ENCODE measurements around the gene TMEM59. TPM values are rescaled to one million over a fixed set of nuclear protein-coding genes. Genes with fewer than 3 reads are reported as not detected.
"Not testable (repeated sequence)": the region's sequence is repeated elsewhere in the genome, so short reads cannot be mapped to it uniquely, and the experiment has no call there.

TMEM59 gene
- total RNA-seq, 1 experiment from 2014 or later: 239 TPM

GRCh38 chr1:54096877-54097240 lies 43.9 kb upstream of the TMEM59 start:
- Histone ChIP-seq H3K79me2 (ENCODE audit: low read depth) (no peaks in the 10 kb centered on the region), H3K4me3 (no peak overlapping the region), H3K4me2 (no peak overlapping the region), H4K20me1 (ENCODE audit: insufficient read depth) (no peaks in the 10 kb centered on the region), H3K9me2 (ENCODE audit: insufficient read depth) (no peaks in the 10 kb centered on the region), H3K9me3 (ENCODE audit: insufficient read depth, low read depth) (no peaks in the 10 kb centered on the region), H3K4me1 (replicated peaks; ENCODE audit: insufficient read depth) (no peaks in the 10 kb centered on the region), H3K27ac (no peak overlapping the region), H3K36me3 (ENCODE audit: low read depth) (no peaks in the 10 kb centered on the region), H2AFZ (no peak overlapping the region), H3K27me3 (ENCODE audit: insufficient read depth, low read depth) (no peaks in the 10 kb centered on the region), H3F3A (ENCODE audit: insufficient read depth, low read depth) (no peaks in the 10 kb centered on the region)
- intact Hi-C loops (cut with micrococcal nuclease; ENCODE audit: unreplicated experiment): no loop called here
- CTCF ChIA-PET: interaction anchor here (0.8 kb wide), 1 partner anchor 236 kb away, joined by 3 read pairs; no protein-coding TSS in a partner anchor
- BruUV-seq (replicated peaks): no TSS peak
- TF ChIP-seq, protein P1, sequence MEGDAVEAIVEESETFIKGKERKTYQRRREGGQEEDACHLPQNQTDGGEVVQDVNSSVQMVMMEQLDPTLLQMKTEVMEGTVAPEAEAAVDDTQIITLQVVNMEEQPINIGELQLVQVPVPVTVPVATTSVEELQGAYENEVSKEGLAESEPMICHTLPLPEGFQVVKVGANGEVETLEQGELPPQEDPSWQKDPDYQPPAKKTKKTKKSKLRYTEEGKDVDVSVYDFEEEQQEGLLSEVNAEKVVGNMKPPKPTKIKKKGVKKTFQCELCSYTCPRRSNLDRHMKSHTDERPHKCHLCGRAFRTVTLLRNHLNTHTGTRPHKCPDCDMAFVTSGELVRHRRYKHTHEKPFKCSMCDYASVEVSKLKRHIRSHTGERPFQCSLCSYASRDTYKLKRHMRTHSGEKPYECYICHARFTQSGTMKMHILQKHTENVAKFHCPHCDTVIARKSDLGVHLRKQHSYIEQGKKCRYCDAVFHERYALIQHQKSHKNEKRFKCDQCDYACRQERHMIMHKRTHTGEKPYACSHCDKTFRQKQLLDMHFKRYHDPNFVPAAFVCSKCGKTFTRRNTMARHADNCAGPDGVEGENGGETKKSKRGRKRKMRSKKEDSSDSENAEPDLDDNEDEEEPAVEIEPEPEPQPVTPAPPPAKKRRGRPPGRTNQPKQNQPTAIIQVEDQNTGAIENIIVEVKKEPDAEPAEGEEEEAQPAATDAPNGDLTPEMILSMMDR (conservative IDR thresholded peaks at IDR 0.05): no peak
- TF ChIP-seq EZH2 (IDR thresholded peaks at IDR 0.05; ENCODE audit: low read depth): no peak
- POLR2A ChIA-PET (ENCODE audit: unreplicated experiment): no interaction called here
- no peak for DNase-seq

GRCh38 chr1:54096227-54096876 lies 43.3 kb upstream of the TMEM59 start:
- ChIA-PET POLR2A (ENCODE audit: unreplicated experiment) (no interaction called here), CTCF (no interaction called here)
- H4K20me1 ChIP-seq (ENCODE audit: insufficient read depth): no peaks in the 10 kb centered on the region
- no peak for DNase-seq
- no peaks in the 10 kb centered on the region for H3K79me2 ChIP-seq (ENCODE audit: low read depth)
- H3K4me2 ChIP-seq: no peak overlapping the region
- no peaks in the 10 kb centered on the region for H3K9me3 ChIP-seq (ENCODE audit: insufficient read depth, low read depth)
- no TSS peak for BruUV-seq (replicated peaks)
- H2AFZ ChIP-seq: no peak overlapping the region
- TF ChIP-seq EZH2 (IDR thresholded peaks at IDR 0.05; ENCODE audit: low read depth): no peak
- TF ChIP-seq, protein P1 (conservative IDR thresholded peaks at IDR 0.05): no peak
- H3F3A ChIP-seq (ENCODE audit: insufficient read depth, low read depth): no peaks in the 10 kb centered on the region
- H3K4me1 ChIP-seq (replicated peaks; ENCODE audit: insufficient read depth): no peaks in the 10 kb centered on the region
- no peaks in the 10 kb centered on the region for H3K27me3 ChIP-seq (ENCODE audit: insufficient read depth, low read depth)
- H3K9me2 ChIP-seq (ENCODE audit: insufficient read depth): no peaks in the 10 kb centered on the region
- intact Hi-C loops (cut with micrococcal nuclease; ENCODE audit: unreplicated experiment): no loop called here
- no peak overlapping the region for H3K4me3 ChIP-seq
- no peaks in the 10 kb centered on the region for H3K36me3 ChIP-seq (ENCODE audit: low read depth)
- H3K27ac ChIP-seq: no peak overlapping the region

DNA sequence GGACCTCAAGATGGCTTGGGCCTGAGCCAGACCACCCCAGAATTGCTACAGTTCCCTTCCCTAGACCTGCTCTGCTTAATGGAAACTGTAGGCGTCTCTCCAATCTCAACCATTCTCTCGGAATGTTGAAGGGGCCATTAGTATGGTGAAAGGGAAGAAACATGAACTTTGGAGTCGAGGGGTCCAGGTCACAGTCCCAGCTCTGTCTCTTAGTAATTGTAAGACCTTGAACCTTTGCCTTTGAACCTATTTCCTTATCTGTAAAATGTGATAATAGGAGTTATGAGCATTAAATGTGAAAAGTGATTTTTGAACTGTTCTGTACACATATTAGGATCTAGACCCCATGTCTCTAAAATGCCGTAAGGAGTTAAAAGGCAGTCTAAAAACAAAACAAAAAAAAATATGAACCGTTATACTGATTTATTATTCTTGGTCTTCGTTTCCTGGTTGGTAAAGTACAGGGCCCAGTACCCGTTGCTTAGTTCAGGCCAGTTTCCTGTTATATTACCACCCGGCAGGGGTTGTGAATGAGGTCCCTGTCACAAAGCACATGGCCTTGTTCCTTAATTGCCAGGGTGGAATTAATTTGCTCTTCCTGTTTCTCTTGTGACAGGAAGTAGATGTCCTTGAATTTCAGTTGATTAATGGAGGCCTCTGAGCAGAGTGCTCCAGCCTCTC lies 42.7 kb upstream of the TMEM59 start:
- Histone ChIP-seq H3K4me1 (replicated peaks; ENCODE audit: insufficient read depth) (no peaks in the 10 kb centered on the region), H3K36me3 (ENCODE audit: low read depth) (no peaks in the 10 kb centered on the region), H3K27ac (no peak overlapping the region), H3K9me3 (ENCODE audit: insufficient read depth, low read depth) (no peaks in the 10 kb centered on the region), H3K79me2 (ENCODE audit: low read depth) (no peaks in the 10 kb centered on the region), H3K9me2 (ENCODE audit: insufficient read depth) (no peaks in the 10 kb centered on the region), H3K4me2 (no peak overlapping the region), H2AFZ (no peak overlapping the region), H3F3A (ENCODE audit: insufficient read depth, low read depth) (no peaks in the 10 kb centered on the region), H3K27me3 (ENCODE audit: insufficient read depth, low read depth) (no peaks in the 10 kb centered on the region), H3K4me3 (no peak overlapping the region), H4K20me1 (ENCODE audit: insufficient read depth) (no peaks in the 10 kb centered on the region)
- BruUV-seq (replicated peaks): no TSS peak
- TF ChIP-seq, protein P1 (conservative IDR thresholded peaks at IDR 0.05): no peak
- no peak for TF ChIP-seq EZH2 (IDR thresholded peaks at IDR 0.05; ENCODE audit: low read depth)
- DNase-seq: no peak
- intact Hi-C loops (cut with micrococcal nuclease; ENCODE audit: unreplicated experiment): no loop called here
- ChIA-PET CTCF (no interaction called here), POLR2A (ENCODE audit: unreplicated experiment) (no interaction called here)

DNA sequence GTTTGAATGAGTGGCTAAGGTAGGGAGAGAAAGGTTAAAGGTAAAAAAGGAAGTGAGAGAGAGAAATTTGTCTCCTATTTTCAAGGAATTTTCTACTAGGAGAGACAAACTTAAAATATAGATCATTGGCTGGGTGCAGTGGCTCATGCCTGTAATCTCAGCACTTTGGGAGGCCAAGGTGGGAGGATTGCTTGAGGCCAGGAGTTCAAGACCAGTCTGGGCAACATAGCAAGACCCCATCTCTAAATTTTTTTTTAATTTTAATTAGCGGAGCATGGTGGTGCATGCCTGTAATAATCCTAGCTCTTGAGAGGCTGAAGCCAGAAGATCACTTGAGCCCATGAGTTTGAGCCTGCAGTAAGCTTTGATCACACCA lies 41.7 kb upstream of the TMEM59 start:
- H3K4me2 ChIP-seq; POLR2A ChIA-PET (ENCODE audit: unreplicated experiment); H2AFZ ChIP-seq; H3K9me2 ChIP-seq (ENCODE audit: insufficient read depth); H3K4me3 ChIP-seq; H3F3A ChIP-seq (ENCODE audit: insufficient read depth, low read depth); BruUV-seq (replicated peaks); H4K20me1 ChIP-seq (ENCODE audit: insufficient read depth); H3K36me3 ChIP-seq (ENCODE audit: low read depth); H3K79me2 ChIP-seq (ENCODE audit: low read depth); CTCF ChIA-PET; H3K27ac ChIP-seq; H3K9me3 ChIP-seq (ENCODE audit: insufficient read depth, low read depth); H3K4me1 ChIP-seq (replicated peaks; ENCODE audit: insufficient read depth); DNase-seq; intact Hi-C loops (cut with micrococcal nuclease; ENCODE audit: unreplicated experiment); H3K27me3 ChIP-seq (ENCODE audit: insufficient read depth, low read depth): not testable (repeated sequence)

Data from PC-9 (cell line).